Activated CD8-positive, alpha-beta T cell treated with anti-CD3 and anti-CD28 coated beads for 36 hours (primary cell): Measurements from ENCODE around the gene PHLDB1. TPM values are rescaled to one million over a fixed set of nuclear protein-coding genes. Genes with fewer than 3 reads are reported as not detected.

Source experiments
- ATAC-seq: fragments of 200-7000 bp; cut with Tn5 transposase; one replicate; pipeline ENCODE4 v1.10.0; 2021; ENCODE audit warnings: mild to moderate bottlenecking, moderate library complexity
- CTCF ChIA-PET: fragments of 350-600 bp; sonication (Branson Sonifier 250); formaldehyde crosslinking; loops from one replicate; lab custom pipeline; 2021; ENCODE audit warnings: antibody characterized with exemption; lab: Charles Lee
- POLR2A ChIA-PET: fragments of 350-600 bp; sonication (Branson Sonifier 250); formaldehyde crosslinking; loops from one replicate; lab custom pipeline; 2021; ENCODE audit warnings: antibody characterized with exemption; lab: Charles Lee
- DNase-seq: peaks from one replicate; pipeline ENCODE4 v3.0.0-alpha.2; 2020
- H3K27ac Mint-ChIP-seq: one replicate; pipeline ENCODE4 v1.8.0; 2021; ENCODE audit warnings: mild to moderate bottlenecking, mixed read lengths
- H3K27me3 Mint-ChIP-seq: one replicate; pipeline ENCODE4 v1.8.0; 2021; ENCODE audit warnings: mixed read lengths
- H3K36me3 Mint-ChIP-seq: one replicate; pipeline ENCODE4 v1.8.0; 2021; ENCODE audit warnings: low read depth, mixed read lengths
- H3K4me1 Mint-ChIP-seq: one replicate; pipeline ENCODE4 v1.8.0; 2021; ENCODE audit warnings: low read depth, mixed read lengths
- H3K4me3 Mint-ChIP-seq: one replicate; pipeline ENCODE4 v1.8.0; 2021; ENCODE audit warnings: mild to moderate bottlenecking, moderate library complexity, mixed read lengths
- H3K9me3 Mint-ChIP-seq: one replicate; pipeline ENCODE4 v1.8.0; 2021; ENCODE audit warnings: mixed read lengths
- CTCF ChIP-seq: fragments of 200-600 bp; IDR thresholded peaks from one replicate; pipeline ENCODE4 v1.8.0; 2022; ENCODE audit warnings: antibody characterized with exemption, mild to moderate bottlenecking
- intact Hi-C: fragments of 100-400 bp; cut with micrococcal nuclease; formaldehyde crosslinking; loops from one replicate; pipeline ENCODE4 v1.10.0; 2022
- total RNA-seq, 2 experiments: library from RNA; stranded (reverse); gene quantifications; one replicate each; pipeline ENCODE4 v1.2.3, GENCODE V29; 2021

Gene PHLDB1
- total RNA-seq, 2 experiments from 2014 or later, result 3.0 to 5.1 TPM

DNA sequence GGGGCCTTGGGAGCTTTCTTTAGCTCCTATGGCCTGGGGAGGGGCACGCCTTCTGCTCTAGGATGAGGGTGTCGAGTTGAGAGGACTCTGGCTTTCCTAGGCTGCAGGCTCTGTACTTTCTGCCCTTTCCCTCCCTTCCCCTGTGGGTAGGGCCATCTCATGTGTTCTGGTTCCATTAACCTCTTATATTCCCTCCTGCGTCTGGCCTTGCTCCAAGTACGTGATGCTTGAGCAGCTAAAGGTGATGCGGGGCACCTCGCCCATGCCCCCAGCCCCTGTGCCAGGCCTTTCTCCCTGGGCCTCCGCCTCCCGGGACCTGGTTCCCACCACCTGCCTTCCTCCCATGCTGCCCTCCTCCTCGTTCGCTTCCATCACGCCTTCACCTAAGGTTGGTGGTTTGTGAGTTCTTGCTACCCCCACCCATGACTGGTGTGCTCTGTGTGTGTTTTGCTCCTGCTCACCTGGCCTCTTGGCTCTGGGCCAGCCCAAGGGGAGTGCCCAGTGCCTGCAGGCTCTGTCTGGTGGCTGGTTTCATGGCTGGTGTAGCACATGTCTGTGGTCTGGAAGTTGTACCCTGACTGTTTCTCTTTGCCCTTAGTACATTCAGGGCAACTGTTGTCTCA lies 34.1 kb downstream of the PHLDB1 start:
- H3K4me3 Mint-ChIP-seq, result no peak overlapping the region
- H3K27ac Mint-ChIP-seq, result no peak overlapping the region
- TF ChIP-seq CTCF, result no peak
- ChIA-PET POLR2A (no interaction called here), CTCF (no interaction called here)
- H3K4me1 Mint-ChIP-seq, result no peaks in the 10 kb centered on the region
- H3K9me3 Mint-ChIP-seq, result no peaks in the 10 kb centered on the region
- H3K36me3 Mint-ChIP-seq, result no peaks in the 10 kb centered on the region
- intact Hi-C loops, result no loop called here
- ATAC-seq (no peak), DNase-seq (no peak)
- H3K27me3 Mint-ChIP-seq, result no peaks in the 10 kb centered on the region

DNA sequence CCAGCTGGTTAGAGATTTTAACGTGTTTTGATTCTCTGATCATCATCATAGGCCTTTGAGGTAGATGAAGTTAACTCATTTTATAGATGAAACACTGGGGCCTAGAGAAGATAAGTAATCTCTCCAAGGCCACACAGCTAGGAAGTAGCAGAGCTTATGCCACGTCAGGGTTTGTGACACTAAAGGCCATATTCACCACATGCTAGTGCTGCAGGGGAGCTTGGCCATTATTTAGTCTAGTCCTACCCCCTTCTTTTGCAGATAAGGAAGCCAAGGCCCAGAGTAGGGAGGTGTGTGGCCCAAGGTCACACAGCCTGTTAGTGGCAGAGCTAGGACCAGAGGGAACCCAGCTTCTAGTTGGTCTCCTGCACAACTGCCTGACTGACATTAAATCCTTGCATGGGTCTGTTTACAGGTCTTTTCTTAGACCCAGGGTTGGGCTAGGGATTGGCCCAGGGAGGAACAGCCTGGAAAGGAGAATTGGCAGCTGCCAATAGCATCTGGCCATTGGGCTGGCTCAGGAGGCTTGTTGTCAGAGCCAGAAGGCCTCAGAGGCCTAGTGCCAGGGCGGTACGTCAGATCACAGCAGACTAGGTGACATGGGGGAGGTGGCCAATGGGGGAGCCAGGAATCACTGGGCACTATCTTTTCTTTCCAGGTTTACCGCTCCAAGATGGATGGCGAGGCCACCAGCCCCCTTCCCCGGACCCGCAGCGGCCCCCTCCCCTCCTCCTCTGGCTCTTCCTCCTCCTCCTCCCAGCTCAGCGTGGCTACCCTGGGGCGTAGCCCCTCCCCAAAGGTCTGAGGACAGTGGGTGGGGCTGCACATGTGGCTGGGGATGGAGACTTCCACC lies 36.0 kb downstream of the PHLDB1 start:
- intact Hi-C loops, result no loop called here
- ChIA-PET POLR2A (interaction anchor here (0.6 kb wide), 1 partner anchor 308 kb away, joined by 3 read pairs; no protein-coding TSS in a partner anchor), CTCF (interaction anchor here (0.9 to 2.5 kb wide), 4 partner anchors 11 to 17 kb away, joined by 3 to 10 read pairs (median 4); no protein-coding TSS in a partner anchor)
- H3K4me3 Mint-ChIP-seq, result no peak overlapping the region
- no peak overlapping the region for H3K27ac Mint-ChIP-seq
- no peak for DNase-seq
- H3K4me1 Mint-ChIP-seq, result no peaks in the 10 kb centered on the region
- no peaks in the 10 kb centered on the region for H3K36me3 Mint-ChIP-seq
- no peak for TF ChIP-seq CTCF
- no peak for ATAC-seq
- no peaks in the 10 kb centered on the region for H3K9me3 Mint-ChIP-seq
- H3K27me3 Mint-ChIP-seq, result no peaks in the 10 kb centered on the region

- Mint-ChIP-seq H3K4me1 (no peaks in the 10 kb centered on the region), H3K27me3 (no peaks in the 10 kb centered on the region), H3K27ac (no peak overlapping the region), H3K36me3 (no peaks in the 10 kb centered on the region), H3K9me3 (no peaks in the 10 kb centered on the region), H3K4me3 (no peak overlapping the region)
- TF ChIP-seq CTCF, result no peak
- ChIA-PET POLR2A (no interaction called here), CTCF (interaction anchor here (2.5 kb wide), 1 partner anchor 16 kb away, joined by 10 read pairs; no protein-coding TSS in a partner anchor)
- intact Hi-C loops, result no loop called here
- ATAC-seq, result no peak
- DNase-seq, result no peak
Measured at GRCh38 chr11:118643995-118644345, 36.6 kb downstream of the PHLDB1 start.

GRCh38 chr11:118644496-118644895 lies 37.1 kb downstream of the PHLDB1 start:
- intact Hi-C loops, result no loop called here
- no peaks in the 10 kb centered on the region for H3K9me3 Mint-ChIP-seq
- POLR2A ChIA-PET, result no interaction called here
- no peaks in the 10 kb centered on the region for H3K4me1 Mint-ChIP-seq
- no peak for TF ChIP-seq CTCF
- no peak overlapping the region for H3K4me3 Mint-ChIP-seq
- H3K27me3 Mint-ChIP-seq, result no peaks in the 10 kb centered on the region
- no peaks in the 10 kb centered on the region for H3K36me3 Mint-ChIP-seq
- CTCF ChIA-PET, result interaction anchor here (2.5 kb wide), 1 partner anchor 16 kb away, joined by 10 read pairs; no protein-coding TSS in a partner anchor
- ATAC-seq (no peak), DNase-seq (no peak)
- H3K27ac Mint-ChIP-seq, result no peak overlapping the region
